WTC11 (cell line): ENCODE measurements around the gene GRID2. TPM values are rescaled to one million over a fixed set of nuclear protein-coding genes. Genes with fewer than 3 reads are reported as not detected.

ENCODE experiments used
- ATAC-seq: fragments of 200-7000 bp; cut with Tn5 transposase; 2 replicates; pipeline ENCODE4 v1.10.0; 2021; ENCODE audit warnings: mild to moderate bottlenecking, moderate library complexity
- CTCF ChIA-PET: fragments of 300-600 bp; sonication (Branson Sonifier 250); formaldehyde crosslinking; loops from one replicate; lab custom pipeline; 2021; ENCODE audit warnings: antibody characterized with exemption; lab: Charles Lee
- POLR2A ChIA-PET: fragments of 350-600 bp; sonication (Branson Sonifier 250); formaldehyde crosslinking; loops from one replicate; lab custom pipeline; 2021; ENCODE audit warnings: antibody characterized with exemption; lab: Charles Lee
- DNase-seq: peaks from one replicate; pipeline ENCODE4 v3.0.0; 2021; ENCODE audit warnings: low spot score
- H3K27ac Mint-ChIP-seq: 2 replicates; pipeline ENCODE4 v1.8.0; 2021; ENCODE audit warnings: mixed read lengths
- H3K27me3 Mint-ChIP-seq: 2 replicates; pipeline ENCODE4 v1.8.0; 2021; ENCODE audit warnings: low read depth, mild to moderate bottlenecking, moderate library complexity, mixed read lengths
- H3K36me3 Mint-ChIP-seq: 2 replicates; pipeline ENCODE4 v1.8.0; 2021; ENCODE audit warnings: mixed read lengths
- H3K4me1 Mint-ChIP-seq: 2 replicates; pipeline ENCODE4 v1.8.0; 2022; ENCODE audit warnings: mixed read lengths
- H3K4me3 Mint-ChIP-seq: 2 replicates; pipeline ENCODE4 v1.8.0; 2021; ENCODE audit warnings: mild to moderate bottlenecking, moderate library complexity, mixed read lengths
- H3K9me3 Mint-ChIP-seq: 2 replicates; pipeline ENCODE4 v1.8.0; 2021; ENCODE audit warnings: mixed read lengths
- CBFB ChIP-seq: sonication (generic); formaldehyde crosslinking; IDR thresholded peaks from 2 replicates; pipeline ENCODE4 v1.8.1; 2022; ENCODE audit warnings: mild to moderate bottlenecking, low read depth, missing genetic modification reagents
- ESRRA ChIP-seq: sonication (generic); formaldehyde crosslinking; IDR thresholded peaks from 2 replicates; pipeline ENCODE4 v1.8.1; 2022; ENCODE audit warnings: mild to moderate bottlenecking, missing genetic modification reagents, borderline replicate concordance
- HMGA2 ChIP-seq: fragments of 250-450 bp; sonication (Bioruptor Pico); IDR thresholded peaks from 2 replicates; pipeline ENCODE4 v1.4.0; 2021; ENCODE audit warnings: mild to moderate bottlenecking, moderate library complexity
- JAZF1 ChIP-seq: fragments of 250-450 bp; sonication (Bioruptor Pico); IDR thresholded peaks from 2 replicates; pipeline ENCODE4 v1.9.0; 2021; ENCODE audit warnings: moderate library complexity, mild to moderate bottlenecking, inconsistent platforms
- MYBL2 ChIP-seq: sonication (generic); formaldehyde crosslinking; IDR thresholded peaks from 2 replicates; pipeline ENCODE4 v1.8.1; 2023; ENCODE audit warnings: mild to moderate bottlenecking, moderate library complexity, missing genetic modification reagents
- NR3C1 ChIP-seq: sonication (generic); formaldehyde crosslinking; conservative IDR thresholded peaks from 2 replicates; pipeline ENCODE4 v1.8.1; 2023; ENCODE audit warnings: low read depth, mild to moderate bottlenecking, missing genetic modification reagents
- OVOL2 ChIP-seq: fragments of 250-450 bp; sonication (Bioruptor Pico); IDR thresholded peaks from 2 replicates; pipeline ENCODE4 v1.9.0; 2021; ENCODE audit warnings: mild to moderate bottlenecking, borderline replicate concordance
- SMAD3 ChIP-seq: sonication (generic); formaldehyde crosslinking; IDR thresholded peaks from 2 replicates; pipeline ENCODE4 v1.8.0; 2022; ENCODE audit warnings: missing genetic modification reagents, mild to moderate bottlenecking, borderline replicate concordance
- SMAD4 ChIP-seq: sonication (generic); formaldehyde crosslinking; IDR thresholded peaks from 2 replicates; pipeline ENCODE4 v1.8.0; 2022; ENCODE audit warnings: mild to moderate bottlenecking, missing genetic modification reagents
- SP1 ChIP-seq: sonication (generic); formaldehyde crosslinking; conservative IDR thresholded peaks from 2 replicates; pipeline ENCODE4 v1.8.1; 2022; ENCODE audit warnings: missing genetic modification reagents
- TCF7 ChIP-seq: sonication (generic); formaldehyde crosslinking; IDR thresholded peaks from 2 replicates; pipeline ENCODE4 v1.8.0; 2022; ENCODE audit warnings: mild to moderate bottlenecking, low read depth, missing genetic modification reagents, moderate library complexity
- ZNF121 ChIP-seq: sonication (generic); formaldehyde crosslinking; IDR thresholded peaks from 2 replicates; pipeline ENCODE4 v1.8.0; 2023; ENCODE audit warnings: missing genetic modification reagents
- ZNF232 ChIP-seq: sonication (generic); formaldehyde crosslinking; IDR thresholded peaks from 2 replicates; pipeline ENCODE4 v1.8.0; 2022; ENCODE audit warnings: mild to moderate bottlenecking, missing genetic modification reagents
- ZNF263 ChIP-seq: sonication (generic); formaldehyde crosslinking; IDR thresholded peaks from 2 replicates; pipeline ENCODE4 v1.8.1; 2022; ENCODE audit warnings: low read depth, mild to moderate bottlenecking, moderate library complexity, missing genetic modification reagents
- ZNF396 ChIP-seq: fragments of 250-450 bp; sonication (Bioruptor Pico); IDR thresholded peaks from 2 replicates; pipeline ENCODE4 v1.8.0; 2021; ENCODE audit warnings: mild to moderate bottlenecking, moderate library complexity, borderline replicate concordance
- ZNF416 ChIP-seq: fragments of 250-450 bp; sonication (Bioruptor Pico); IDR thresholded peaks from 2 replicates; pipeline ENCODE4 v1.9.0; 2021; ENCODE audit warnings: mild to moderate bottlenecking, inconsistent platforms
- total RNA-seq: library from RNA; stranded (reverse); gene quantifications from 3 replicates; pipeline ENCODE4 v1.2.3, GENCODE V29; 2021
- TF ChIP-seq, protein P1 (sequence below): sonication (generic); formaldehyde crosslinking; IDR thresholded peaks from 2 replicates; pipeline ENCODE4 v1.8.1; 2022; ENCODE audit warnings: missing genetic modification reagents, borderline replicate concordance
- TF ChIP-seq, protein P2 (sequence below): sonication (generic); formaldehyde crosslinking; IDR thresholded peaks from 2 replicates; pipeline ENCODE4 v1.8.0; 2023; ENCODE audit warnings: missing genetic modification reagents
- TF ChIP-seq, protein P3 (sequence below): sonication (generic); formaldehyde crosslinking; IDR thresholded peaks from 2 replicates; pipeline ENCODE4 v1.8.1; 2022; ENCODE audit warnings: mild to moderate bottlenecking, missing genetic modification reagents, moderate library complexity, borderline replicate concordance
- TF ChIP-seq, protein P4 (sequence below): sonication (generic); formaldehyde crosslinking; IDR thresholded peaks from 2 replicates; pipeline ENCODE4 v1.8.1; 2023; ENCODE audit warnings: mild to moderate bottlenecking, missing genetic modification reagents, borderline replicate concordance
- TF ChIP-seq, protein P5 (sequence below): fragments of 250-450 bp; sonication (Bioruptor Pico); IDR thresholded peaks from 2 replicates; pipeline ENCODE4 v1.8.0; 2021; ENCODE audit warnings: mild to moderate bottlenecking
- TF ChIP-seq, protein P6 (sequence below): sonication (generic); formaldehyde crosslinking; IDR thresholded peaks from 2 replicates; pipeline ENCODE4 v1.8.1; 2023; ENCODE audit warnings: mild to moderate bottlenecking, missing genetic modification reagents, moderate library complexity

The GRID2 gene
- total RNA-seq, 1 experiment from 2014 or later: 26.8 TPM

DNA sequence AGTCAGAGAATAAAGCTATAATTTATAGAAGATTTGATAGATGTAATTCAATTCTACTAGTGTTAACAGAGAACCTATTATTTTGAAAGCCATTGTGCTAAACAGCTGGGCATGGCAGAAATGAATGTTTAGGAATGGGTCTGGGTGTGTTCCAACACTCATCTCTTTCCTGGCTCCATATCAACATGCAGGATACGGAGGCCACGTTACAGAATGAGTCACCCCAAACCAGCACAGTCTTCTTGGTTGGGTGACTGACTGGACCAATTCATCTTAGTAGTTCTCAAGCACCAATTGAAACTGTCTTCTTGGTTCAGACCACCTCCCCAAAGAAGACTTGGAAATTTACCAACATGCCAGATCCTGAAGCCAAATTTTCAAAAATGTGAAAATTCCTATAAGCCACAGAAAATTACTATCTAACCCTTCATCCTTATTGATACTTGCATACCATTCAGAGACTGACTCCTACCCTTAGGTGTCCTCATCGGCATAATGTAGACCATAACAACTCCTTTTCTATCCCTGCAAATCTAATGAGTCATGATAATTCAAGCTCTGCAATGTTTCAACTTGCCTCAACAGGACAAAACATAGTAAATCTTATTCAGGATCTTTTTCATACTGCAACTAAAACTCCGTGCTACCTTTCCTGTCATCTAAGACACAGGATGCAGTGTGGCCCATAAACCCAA is 1472.8 kb downstream of the GRID2 start (continued):
- TF ChIP-seq MYBL2 (CRISPR knock-in tag) (no peak), ZNF121 (CRISPR knock-in tag) (no peak)

DNA sequence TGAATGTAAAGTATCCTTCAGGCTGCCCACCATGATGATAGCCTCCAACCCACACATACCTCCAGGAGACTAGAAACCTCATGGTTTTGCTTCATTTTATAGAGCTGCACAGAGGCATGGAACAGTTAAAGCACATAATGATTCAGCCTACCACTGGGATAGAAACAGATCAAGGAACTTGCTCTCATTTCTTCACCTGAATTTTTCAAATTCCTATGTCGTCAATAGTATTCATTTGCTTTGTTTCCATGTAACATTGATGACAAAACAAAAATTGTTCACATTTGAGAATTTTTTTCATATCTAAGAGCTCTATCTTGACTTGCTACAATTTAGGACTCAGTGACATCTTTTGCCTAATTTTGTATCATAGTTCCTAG is 1473.3 kb downstream of the GRID2 start:
- ATAC-seq (no peak), DNase-seq (no peak)
- no peaks in the 10 kb centered on the region for H3K9me3 Mint-ChIP-seq
- no peak overlapping the region for H3K4me3 Mint-ChIP-seq
- no peaks in the 10 kb centered on the region for H3K27me3 Mint-ChIP-seq
- ChIA-PET POLR2A (interaction anchor here (0.6 kb wide), 1 partner anchor 344 kb away, joined by 3 read pairs; no protein-coding TSS in a partner anchor), CTCF (interaction anchor here (1.5 kb wide), 1 partner anchor 13 kb away, joined by 5 read pairs; no protein-coding TSS in a partner anchor)
- no peak overlapping the region for H3K27ac Mint-ChIP-seq
- H3K36me3 Mint-ChIP-seq: no peaks in the 10 kb centered on the region
- peaks cover 20% of the 10 kb centered on the region for H3K4me1 Mint-ChIP-seq
- TF ChIP-seq HMGA2 (CRISPR knock-in tag) (no peak), ZNF263 (no peak), ZNF396 (CRISPR knock-in tag) (no peak), NR3C1 (CRISPR knock-in tag) (no peak), SMAD4 (CRISPR knock-in tag) (no peak), SMAD3 (no peak), CBFB (no peak), ESRRA (no peak), TCF7 (CRISPR knock-in tag) (no peak), OVOL2 (CRISPR knock-in tag) (no peak), ZNF232 (CRISPR knock-in tag) (no peak), JAZF1 (CRISPR knock-in tag) (no peak), SP1 (CRISPR knock-in tag) (no peak), ZNF416 (CRISPR knock-in tag) (no peak)
- TF ChIP-seq, protein P1, sequence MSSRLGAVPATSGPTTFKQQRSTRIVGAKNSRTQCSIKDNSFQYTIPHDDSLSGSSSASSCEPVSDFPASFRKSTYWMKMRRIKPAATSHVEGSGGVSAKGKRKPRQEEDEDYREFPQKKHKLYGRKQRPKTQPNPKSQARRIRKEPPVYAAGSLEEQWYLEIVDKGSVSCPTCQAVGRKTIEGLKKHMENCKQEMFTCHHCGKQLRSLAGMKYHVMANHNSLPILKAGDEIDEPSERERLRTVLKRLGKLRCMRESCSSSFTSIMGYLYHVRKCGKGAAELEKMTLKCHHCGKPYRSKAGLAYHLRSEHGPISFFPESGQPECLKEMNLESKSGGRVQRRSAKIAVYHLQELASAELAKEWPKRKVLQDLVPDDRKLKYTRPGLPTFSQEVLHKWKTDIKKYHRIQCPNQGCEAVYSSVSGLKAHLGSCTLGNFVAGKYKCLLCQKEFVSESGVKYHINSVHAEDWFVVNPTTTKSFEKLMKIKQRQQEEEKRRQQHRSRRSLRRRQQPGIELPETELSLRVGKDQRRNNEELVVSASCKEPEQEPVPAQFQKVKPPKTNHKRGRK (CRISPR knock-in tag): no peak
- TF ChIP-seq, protein P2, sequence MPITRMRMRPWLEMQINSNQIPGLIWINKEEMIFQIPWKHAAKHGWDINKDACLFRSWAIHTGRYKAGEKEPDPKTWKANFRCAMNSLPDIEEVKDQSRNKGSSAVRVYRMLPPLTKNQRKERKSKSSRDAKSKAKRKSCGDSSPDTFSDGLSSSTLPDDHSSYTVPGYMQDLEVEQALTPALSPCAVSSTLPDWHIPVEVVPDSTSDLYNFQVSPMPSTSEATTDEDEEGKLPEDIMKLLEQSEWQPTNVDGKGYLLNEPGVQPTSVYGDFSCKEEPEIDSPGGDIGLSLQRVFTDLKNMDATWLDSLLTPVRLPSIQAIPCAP (CRISPR knock-in tag): no peak
- TF ChIP-seq, protein P3, sequence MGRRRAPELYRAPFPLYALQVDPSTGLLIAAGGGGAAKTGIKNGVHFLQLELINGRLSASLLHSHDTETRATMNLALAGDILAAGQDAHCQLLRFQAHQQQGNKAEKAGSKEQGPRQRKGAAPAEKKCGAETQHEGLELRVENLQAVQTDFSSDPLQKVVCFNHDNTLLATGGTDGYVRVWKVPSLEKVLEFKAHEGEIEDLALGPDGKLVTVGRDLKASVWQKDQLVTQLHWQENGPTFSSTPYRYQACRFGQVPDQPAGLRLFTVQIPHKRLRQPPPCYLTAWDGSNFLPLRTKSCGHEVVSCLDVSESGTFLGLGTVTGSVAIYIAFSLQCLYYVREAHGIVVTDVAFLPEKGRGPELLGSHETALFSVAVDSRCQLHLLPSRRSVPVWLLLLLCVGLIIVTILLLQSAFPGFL: no peak
- TF ChIP-seq, protein P4, sequence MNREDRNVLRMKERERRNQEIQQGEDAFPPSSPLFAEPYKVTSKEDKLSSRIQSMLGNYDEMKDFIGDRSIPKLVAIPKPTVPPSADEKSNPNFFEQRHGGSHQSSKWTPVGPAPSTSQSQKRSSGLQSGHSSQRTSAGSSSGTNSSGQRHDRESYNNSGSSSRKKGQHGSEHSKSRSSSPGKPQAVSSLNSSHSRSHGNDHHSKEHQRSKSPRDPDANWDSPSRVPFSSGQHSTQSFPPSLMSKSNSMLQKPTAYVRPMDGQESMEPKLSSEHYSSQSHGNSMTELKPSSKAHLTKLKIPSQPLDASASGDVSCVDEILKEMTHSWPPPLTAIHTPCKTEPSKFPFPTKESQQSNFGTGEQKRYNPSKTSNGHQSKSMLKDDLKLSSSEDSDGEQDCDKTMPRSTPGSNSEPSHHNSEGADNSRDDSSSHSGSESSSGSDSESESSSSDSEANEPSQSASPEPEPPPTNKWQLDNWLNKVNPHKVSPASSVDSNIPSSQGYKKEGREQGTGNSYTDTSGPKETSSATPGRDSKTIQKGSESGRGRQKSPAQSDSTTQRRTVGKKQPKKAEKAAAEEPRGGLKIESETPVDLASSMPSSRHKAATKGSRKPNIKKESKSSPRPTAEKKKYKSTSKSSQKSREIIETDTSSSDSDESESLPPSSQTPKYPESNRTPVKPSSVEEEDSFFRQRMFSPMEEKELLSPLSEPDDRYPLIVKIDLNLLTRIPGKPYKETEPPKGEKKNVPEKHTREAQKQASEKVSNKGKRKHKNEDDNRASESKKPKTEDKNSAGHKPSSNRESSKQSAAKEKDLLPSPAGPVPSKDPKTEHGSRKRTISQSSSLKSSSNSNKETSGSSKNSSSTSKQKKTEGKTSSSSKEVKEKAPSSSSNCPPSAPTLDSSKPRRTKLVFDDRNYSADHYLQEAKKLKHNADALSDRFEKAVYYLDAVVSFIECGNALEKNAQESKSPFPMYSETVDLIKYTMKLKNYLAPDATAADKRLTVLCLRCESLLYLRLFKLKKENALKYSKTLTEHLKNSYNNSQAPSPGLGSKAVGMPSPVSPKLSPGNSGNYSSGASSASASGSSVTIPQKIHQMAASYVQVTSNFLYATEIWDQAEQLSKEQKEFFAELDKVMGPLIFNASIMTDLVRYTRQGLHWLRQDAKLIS (CRISPR knock-in tag): no peak
- TF ChIP-seq, protein P5, sequence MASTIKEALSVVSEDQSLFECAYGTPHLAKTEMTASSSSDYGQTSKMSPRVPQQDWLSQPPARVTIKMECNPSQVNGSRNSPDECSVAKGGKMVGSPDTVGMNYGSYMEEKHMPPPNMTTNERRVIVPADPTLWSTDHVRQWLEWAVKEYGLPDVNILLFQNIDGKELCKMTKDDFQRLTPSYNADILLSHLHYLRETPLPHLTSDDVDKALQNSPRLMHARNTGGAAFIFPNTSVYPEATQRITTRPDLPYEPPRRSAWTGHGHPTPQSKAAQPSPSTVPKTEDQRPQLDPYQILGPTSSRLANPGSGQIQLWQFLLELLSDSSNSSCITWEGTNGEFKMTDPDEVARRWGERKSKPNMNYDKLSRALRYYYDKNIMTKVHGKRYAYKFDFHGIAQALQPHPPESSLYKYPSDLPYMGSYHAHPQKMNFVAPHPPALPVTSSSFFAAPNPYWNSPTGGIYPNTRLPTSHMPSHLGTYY: no peak
- TF ChIP-seq, protein P6, sequence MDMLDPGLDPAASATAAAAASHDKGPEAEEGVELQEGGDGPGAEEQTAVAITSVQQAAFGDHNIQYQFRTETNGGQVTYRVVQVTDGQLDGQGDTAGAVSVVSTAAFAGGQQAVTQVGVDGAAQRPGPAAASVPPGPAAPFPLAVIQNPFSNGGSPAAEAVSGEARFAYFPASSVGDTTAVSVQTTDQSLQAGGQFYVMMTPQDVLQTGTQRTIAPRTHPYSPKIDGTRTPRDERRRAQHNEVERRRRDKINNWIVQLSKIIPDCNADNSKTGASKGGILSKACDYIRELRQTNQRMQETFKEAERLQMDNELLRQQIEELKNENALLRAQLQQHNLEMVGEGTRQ: no peak
